Subcutaneous abdominal adipose tissue (tissue), 5 donors: ENCODE results near the gene HRH1.
"Not testable (repeated sequence)": the region's sequence is repeated elsewhere in the genome, so short reads cannot be mapped to it uniquely, and the experiment has no call there.

Experiments
- H3K27ac ChIP-seq: one replicate; pipeline ENCODE4 v1.7.0; 2013; ENCODE audit warnings: low read depth, mild to moderate bottlenecking, inconsistent platforms, low read length, moderate library complexity
- H3K27me3 ChIP-seq, 5 donors: one replicate each; pipeline ENCODE4 v1.7.0; 2013; ENCODE audit warnings: low read length in 5 of 5, inconsistent platforms in 1 of 5; ENCODE audit not compliant: control insufficient read depth in 5 of 5, insufficient read depth in 4 of 5
- H3K36me3 ChIP-seq, 5 donors: one replicate each; pipeline ENCODE4 v1.7.0; 2013; ENCODE audit warnings: low read length in 5 of 5; ENCODE audit not compliant: control insufficient read depth in 5 of 5, insufficient read depth in 5 of 5
- H3K4me1 ChIP-seq, 5 donors: one replicate each; pipeline ENCODE4 v1.7.0; 2013; ENCODE audit warnings: low read length in 5 of 5, mild to moderate bottlenecking in 3 of 5, moderate library complexity in 1 of 5; ENCODE audit not compliant: control insufficient read depth in 5 of 5, insufficient read depth in 5 of 5
- H3K4me3 ChIP-seq, 5 donors: one replicate each; pipeline ENCODE4 v1.7.0; 2013; ENCODE audit warnings: low read length in 5 of 5, low read depth in 1 of 5
- H3K9ac ChIP-seq, 5 donors: one replicate each; pipeline ENCODE4 v1.7.0; 2013; ENCODE audit warnings: low read length in 5 of 5, mild to moderate bottlenecking in 4 of 5, moderate library complexity in 3 of 5
- H3K9me3 ChIP-seq, 5 donors: one replicate each; pipeline ENCODE4 v1.7.0; 2013; ENCODE audit warnings: low read length in 5 of 5; ENCODE audit not compliant: control insufficient read depth in 5 of 5
- donor health status: healthy.
- donor health status: healthy.
- donor health status: healthy.
- donor health status: healthy.
- donor health status: healthy.

The HRH1 gene

GRCh38 chr3:11245827-11246662 is 91.8 kb downstream of the HRH1 start:
- H3K9me3 ChIP-seq, result no peaks in the 10 kb centered on the region
- H3K9ac ChIP-seq, result no peak overlapping the region
- H3K4me1 ChIP-seq, result no peaks in the 10 kb centered on the region
- no peaks in the 10 kb centered on the region for H3K27me3 ChIP-seq
- H3K36me3 ChIP-seq, result no peaks in the 10 kb centered on the region
- no peak overlapping the region for H3K4me3 ChIP-seq
- H3K27ac ChIP-seq, result no peak overlapping the region

GRCh38 chr3:11246663-11246970 is 92.3 kb downstream of the HRH1 start:
- H3K27me3 ChIP-seq, result no peaks in the 10 kb centered on the region
- no peak overlapping the region for H3K9ac ChIP-seq
- no peak overlapping the region for H3K4me3 ChIP-seq
- H3K4me1 ChIP-seq, result no peaks in the 10 kb centered on the region
- H3K27ac ChIP-seq, result no peak overlapping the region
- H3K9me3 ChIP-seq, result no peaks in the 10 kb centered on the region
- no peaks in the 10 kb centered on the region for H3K36me3 ChIP-seq

- H3K4me1 ChIP-seq, result no peaks in the 10 kb centered on the region
- H3K36me3 ChIP-seq, result no peaks in the 10 kb centered on the region
- no peak overlapping the region for H3K9ac ChIP-seq
- H3K4me3 ChIP-seq, result no peak overlapping the region
- H3K9me3 ChIP-seq, result no peaks in the 10 kb centered on the region
- H3K27me3 ChIP-seq, result no peaks in the 10 kb centered on the region
- no peak overlapping the region for H3K27ac ChIP-seq
Observed at GRCh38 chr3:11247362-11247761, 93.1 kb downstream of the HRH1 start.

GRCh38 chr3:11248596-11248995 is 94.3 kb downstream of the HRH1 start:
- no peak overlapping the region for H3K4me3 ChIP-seq
- H3K27ac ChIP-seq, result no peak overlapping the region
- no peaks in the 10 kb centered on the region for H3K9me3 ChIP-seq
- no peak overlapping the region for H3K9ac ChIP-seq
- no peaks in the 10 kb centered on the region for H3K27me3 ChIP-seq
- H3K4me1 ChIP-seq, result no peaks in the 10 kb centered on the region
- H3K36me3 ChIP-seq, result no peaks in the 10 kb centered on the region

- Histone ChIP-seq H3K4me1 (no peaks in the 10 kb centered on the region), H3K9me3 (no peaks in the 10 kb centered on the region), H3K4me3 (no peak overlapping the region), H3K27ac (no peak overlapping the region), H3K36me3 (no peaks in the 10 kb centered on the region), H3K9ac (no peak overlapping the region), H3K27me3 (no peaks in the 10 kb centered on the region)
Observed at GRCh38 chr3:11250902-11251806, 96.9 kb downstream of the HRH1 start.

GRCh38 chr3:11251807-11252176 is 97.5 kb downstream of the HRH1 start:
- no peak overlapping the region for H3K27ac ChIP-seq

GRCh38 chr3:11254876-11255275 is 100.6 kb downstream of the HRH1 start:
- Histone ChIP-seq H3K36me3 (peaks cover 0 to 11% (median 7%) of the 10 kb centered on the region in 5 donors), H3K9ac (no peak overlapping the region), H3K27ac (no peak overlapping the region), H3K4me1 (no peaks in the 10 kb centered on the region), H3K9me3 (no peaks in the 10 kb centered on the region), H3K27me3 (no peaks in the 10 kb centered on the region), H3K4me3 (no peak overlapping the region)

More at GRCh38 chr3:11251807-11252176, 97.5 kb downstream of the HRH1 start:
- Histone ChIP-seq H3K9ac (no peak overlapping the region), H3K9me3 (no peaks in the 10 kb centered on the region), H3K4me3 (no peak overlapping the region), H3K36me3 (no peaks in the 10 kb centered on the region), H3K4me1 (no peaks in the 10 kb centered on the region), H3K27me3 (no peaks in the 10 kb centered on the region)

- not testable (repeated sequence) for H3K27me3 ChIP-seq, H3K4me1 ChIP-seq, H3K4me3 ChIP-seq, H3K9me3 ChIP-seq, H3K27ac ChIP-seq, H3K9ac ChIP-seq
- peaks cover 0 to 16% (median 11%) of the 10 kb centered on the region in 5 donors for H3K36me3 ChIP-seq
Observed at GRCh38 chr3:11255537-11255936, 101.2 kb downstream of the HRH1 start.

- Histone ChIP-seq H3K36me3 (peaks cover 0 to 19% (median 11%) of the 10 kb centered on the region in 5 donors), H3K4me1 (no peaks in the 10 kb centered on the region)
Observed at GRCh38 chr3:11258958-11259357, 104.7 kb downstream of the HRH1 start.

GRCh38 chr3:11260460-11260859 is 106.2 kb downstream of the HRH1 start:
- H3K9ac ChIP-seq, result no peak overlapping the region
- H3K27ac ChIP-seq, result no peak overlapping the region

More at GRCh38 chr3:11258958-11259357, 104.7 kb downstream of the HRH1 start:
- H3K27ac ChIP-seq, result no peak overlapping the region
- no peaks in the 10 kb centered on the region for H3K9me3 ChIP-seq
- no peak overlapping the region for H3K4me3 ChIP-seq
- no peak overlapping the region for H3K9ac ChIP-seq
- no peaks in the 10 kb centered on the region for H3K27me3 ChIP-seq

More at GRCh38 chr3:11260460-11260859, 106.2 kb downstream of the HRH1 start:
- Histone ChIP-seq H3K4me1 (no peaks in the 10 kb centered on the region), H3K4me3 (no peak overlapping the region), H3K9me3 (no peaks in the 10 kb centered on the region), H3K27me3 (no peaks in the 10 kb centered on the region), H3K36me3 (peaks cover 0 to 19% (median 11%) of the 10 kb centered on the region in 5 donors)
